ENCODE data around the gene CD300LG. TPM values are rescaled to one million over a fixed set of nuclear protein-coding genes. Genes with fewer than 3 reads are reported as not detected.

Gene CD300LG
- total RNA-seq, 1 donor from 2014 or later = not detected

DNA sequence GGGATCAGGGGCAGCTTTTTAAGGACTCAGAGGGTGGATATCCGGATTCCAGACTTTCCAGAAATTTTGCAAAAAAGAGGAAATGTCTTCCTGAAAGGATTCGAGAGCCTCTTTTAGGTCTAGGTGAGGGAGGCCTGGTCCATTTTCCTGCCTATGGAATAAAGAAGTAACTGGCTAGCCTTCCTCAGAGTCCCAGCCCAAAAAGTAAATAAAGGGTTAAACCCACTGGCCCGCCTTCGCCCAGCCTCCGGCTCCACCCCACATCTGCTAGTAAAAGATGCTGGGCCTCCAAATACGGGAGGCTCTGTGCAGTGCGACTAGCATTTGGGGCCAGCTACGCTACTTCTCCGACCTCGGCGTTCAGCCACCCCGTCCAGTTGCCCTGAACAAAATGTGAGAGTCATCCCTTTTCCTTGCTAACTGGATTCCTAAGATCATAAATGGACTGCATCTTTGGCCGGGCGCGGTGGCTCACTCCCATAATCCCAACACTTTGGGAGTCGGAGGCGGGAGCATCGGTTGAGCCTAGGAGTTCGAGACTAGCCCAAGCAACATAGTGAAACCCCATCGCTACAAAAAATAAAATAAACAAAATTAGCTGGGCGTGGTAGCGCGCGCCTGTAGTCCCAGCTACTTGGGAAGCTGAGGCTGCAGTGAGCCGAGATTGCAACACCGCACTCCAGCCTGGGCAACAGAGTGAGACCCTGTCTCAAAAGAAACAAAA lies 61.2 kb downstream of the CD300LG start:
- Mint-ChIP-seq H3K9me3 (ENCODE audit: unreplicated experiment) (no peaks in the 10 kb centered on the region), H3K4me3 (ENCODE audit: unreplicated experiment) (peak overlapping the region; percentile 84), H3K36me3 (ENCODE audit: low read depth, unreplicated experiment) (peaks cover 6% of the 10 kb centered on the region), H3K27ac (ENCODE audit: unreplicated experiment) (peak overlapping the region; percentile 58), H3K4me1 (ENCODE audit: low read depth, unreplicated experiment) (peaks cover 2% of the 10 kb centered on the region), H3K27me3 (ENCODE audit: low read depth, unreplicated experiment) (peaks cover 26% of the 10 kb centered on the region)
- H3K27ac ChIP-seq (ENCODE audit: low read depth, low read length) = no peak overlapping the region
- TF ChIP-seq EZH2 (IDR thresholded peaks at IDR 0.05; ENCODE audit: insufficient read depth, low read length) = no peak
- TF ChIP-seq, protein P1, sequence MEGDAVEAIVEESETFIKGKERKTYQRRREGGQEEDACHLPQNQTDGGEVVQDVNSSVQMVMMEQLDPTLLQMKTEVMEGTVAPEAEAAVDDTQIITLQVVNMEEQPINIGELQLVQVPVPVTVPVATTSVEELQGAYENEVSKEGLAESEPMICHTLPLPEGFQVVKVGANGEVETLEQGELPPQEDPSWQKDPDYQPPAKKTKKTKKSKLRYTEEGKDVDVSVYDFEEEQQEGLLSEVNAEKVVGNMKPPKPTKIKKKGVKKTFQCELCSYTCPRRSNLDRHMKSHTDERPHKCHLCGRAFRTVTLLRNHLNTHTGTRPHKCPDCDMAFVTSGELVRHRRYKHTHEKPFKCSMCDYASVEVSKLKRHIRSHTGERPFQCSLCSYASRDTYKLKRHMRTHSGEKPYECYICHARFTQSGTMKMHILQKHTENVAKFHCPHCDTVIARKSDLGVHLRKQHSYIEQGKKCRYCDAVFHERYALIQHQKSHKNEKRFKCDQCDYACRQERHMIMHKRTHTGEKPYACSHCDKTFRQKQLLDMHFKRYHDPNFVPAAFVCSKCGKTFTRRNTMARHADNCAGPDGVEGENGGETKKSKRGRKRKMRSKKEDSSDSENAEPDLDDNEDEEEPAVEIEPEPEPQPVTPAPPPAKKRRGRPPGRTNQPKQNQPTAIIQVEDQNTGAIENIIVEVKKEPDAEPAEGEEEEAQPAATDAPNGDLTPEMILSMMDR (IDR thresholded peaks at IDR 0.05; ENCODE audit: insufficient read depth, low read depth, low read length) = no peak
- H3K27me3 ChIP-seq (ENCODE audit: insufficient read depth, low read length) = peaks cover 27% of the 10 kb centered on the region
- peak overlapping the region; percentile 74 for H3K9ac ChIP-seq (ENCODE audit: low read length)
- H2AFZ ChIP-seq (ENCODE audit: low read depth, low read length) = peak overlapping the region; percentile 96
- DNase-seq (ENCODE audit: low read depth) (peak; percentile 47), FAIRE-seq (no peak)
- no peaks in the 10 kb centered on the region for H4K20me1 ChIP-seq (ENCODE audit: insufficient read depth, low read length)
- H3K79me2 ChIP-seq (ENCODE audit: insufficient read depth, low read length) = no peaks in the 10 kb centered on the region
- H3K4me1 ChIP-seq (ENCODE audit: insufficient read depth, low read length) = peaks cover 19% of the 10 kb centered on the region
- H3K4me2 ChIP-seq (ENCODE audit: low read length) = peak overlapping the region; percentile 91
- no peaks in the 10 kb centered on the region for H3K9me3 ChIP-seq (ENCODE audit: insufficient read depth, low read depth, low read length)
- H3K36me3 ChIP-seq (ENCODE audit: insufficient read depth, low read length) = no peaks in the 10 kb centered on the region
- H3K4me3 ChIP-seq (ENCODE audit: insufficient read depth, low read depth, low read length) = peak overlapping the region; percentile 56

DNA sequence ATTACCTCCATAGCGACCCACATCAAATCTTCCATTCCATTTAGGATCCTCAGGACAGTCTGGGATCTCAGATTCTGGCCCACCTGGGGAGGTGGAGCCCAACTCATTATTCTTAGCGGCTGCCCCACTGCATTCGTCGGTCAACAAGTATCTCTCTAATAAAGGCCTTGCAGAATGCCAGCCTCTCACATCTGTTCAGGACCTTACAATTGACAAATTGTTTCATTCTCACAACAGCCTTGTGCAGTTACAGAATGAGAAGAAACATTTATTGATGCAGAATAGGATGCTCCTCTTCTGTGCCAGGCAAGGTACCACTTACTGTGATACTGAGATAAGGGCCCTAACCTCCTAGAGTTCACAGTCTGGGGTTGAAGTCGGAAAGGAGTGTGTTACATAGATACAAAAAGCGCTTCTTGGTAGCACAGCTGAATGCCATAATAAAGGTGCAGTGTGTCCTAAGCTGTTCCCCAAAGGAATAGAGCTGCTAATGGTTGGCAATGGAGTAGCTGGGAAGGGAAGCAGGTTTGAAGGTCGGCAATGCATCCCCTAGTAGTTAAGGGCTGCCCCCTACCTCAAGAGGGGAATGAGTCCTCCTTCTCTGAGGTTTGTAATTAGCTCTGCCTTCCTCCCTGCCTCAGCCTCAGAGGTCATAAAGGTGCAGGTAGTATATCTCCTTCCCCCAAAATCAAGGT lies 62.7 kb downstream of the CD300LG start:
- no peak overlapping the region for H3K27ac ChIP-seq (ENCODE audit: low read depth, low read length)

More for the DNA sequence above, 62.7 kb downstream of the CD300LG start:
- H3K27ac Mint-ChIP-seq (ENCODE audit: unreplicated experiment) = no peak overlapping the region
- no peaks in the 10 kb centered on the region for H3K9me3 Mint-ChIP-seq (ENCODE audit: unreplicated experiment)
- Histone ChIP-seq H2AFZ (ENCODE audit: low read depth, low read length) (no peak overlapping the region), H3K9me3 (ENCODE audit: insufficient read depth, low read depth, low read length) (no peaks in the 10 kb centered on the region), H4K20me1 (ENCODE audit: insufficient read depth, low read length) (no peaks in the 10 kb centered on the region), H3K4me1 (ENCODE audit: insufficient read depth, low read length) (peaks cover 19% of the 10 kb centered on the region), H3K9ac (ENCODE audit: low read length) (no peak overlapping the region), H3K36me3 (ENCODE audit: insufficient read depth, low read length) (no peaks in the 10 kb centered on the region), H3K4me3 (ENCODE audit: insufficient read depth, low read depth, low read length) (no peak overlapping the region), H3K79me2 (ENCODE audit: insufficient read depth, low read length) (no peaks in the 10 kb centered on the region), H3K27me3 (ENCODE audit: insufficient read depth, low read length) (peaks cover 39% of the 10 kb centered on the region), H3K4me2 (ENCODE audit: low read length) (no peak overlapping the region)
- FAIRE-seq = no peak
- H3K4me1 Mint-ChIP-seq (ENCODE audit: low read depth, unreplicated experiment) = peaks cover 2% of the 10 kb centered on the region
- peaks cover 26% of the 10 kb centered on the region for H3K27me3 Mint-ChIP-seq (ENCODE audit: low read depth, unreplicated experiment)
- no peak for DNase-seq (ENCODE audit: low read depth)
- H3K36me3 Mint-ChIP-seq (ENCODE audit: low read depth, unreplicated experiment) = peaks cover under 1% of the 10 kb centered on the region
- no peak overlapping the region for H3K4me3 Mint-ChIP-seq (ENCODE audit: unreplicated experiment)
- TF ChIP-seq, protein P1 (IDR thresholded peaks at IDR 0.05; ENCODE audit: insufficient read depth, low read depth, low read length) = no peak
- no peak for TF ChIP-seq EZH2 (IDR thresholded peaks at IDR 0.05; ENCODE audit: insufficient read depth, low read length)
